WTC11 (cell line): Measurements from ENCODE around the gene ZNF804B.

Experiments
- AFF4 ChIP-seq: sonication (generic); formaldehyde crosslinking; IDR thresholded peaks from 2 replicates; pipeline ENCODE4 v1.8.1; 2023; ENCODE audit warnings: mild to moderate bottlenecking, missing genetic modification reagents, borderline replicate concordance
- MAX ChIP-seq: sonication (generic); formaldehyde crosslinking; IDR thresholded peaks from 2 replicates; pipeline ENCODE4 v1.8.0; 2022; ENCODE audit warnings: mild to moderate bottlenecking, missing genetic modification reagents
- PREB ChIP-seq: sonication (generic); formaldehyde crosslinking; IDR thresholded peaks from 2 replicates; pipeline ENCODE4 v1.8.1; 2022; ENCODE audit warnings: mild to moderate bottlenecking, missing genetic modification reagents, moderate library complexity, borderline replicate concordance
- TF ChIP-seq, protein P1 (sequence below): fragments of 200-600 bp; IDR thresholded peaks from 2 replicates; pipeline ENCODE4 v1.8.0; 2022; ENCODE audit warnings: antibody characterized with exemption

DNA sequence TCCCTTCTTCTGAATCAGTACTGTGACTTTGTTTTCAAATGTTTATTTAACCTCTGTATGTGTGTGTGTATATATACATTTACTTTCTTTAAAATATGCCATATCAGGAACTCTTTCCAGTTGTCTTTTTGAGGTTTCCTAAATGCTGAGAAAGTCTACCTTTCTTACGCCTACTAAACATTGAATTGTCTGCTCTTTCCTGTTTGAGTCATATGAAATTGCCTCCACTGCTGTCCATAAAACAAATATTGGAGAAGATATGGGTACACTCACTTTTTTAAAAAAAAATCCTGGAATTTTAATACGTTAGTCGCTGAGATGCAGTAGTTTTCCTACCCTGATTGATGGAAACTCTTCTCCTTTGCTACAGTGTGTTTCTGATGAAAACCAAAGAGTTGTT is 334.8 kb downstream of the ZNF804B start:
- no peak for TF ChIP-seq MAX (CRISPR knock-in tag)
- TF ChIP-seq, protein P1, sequence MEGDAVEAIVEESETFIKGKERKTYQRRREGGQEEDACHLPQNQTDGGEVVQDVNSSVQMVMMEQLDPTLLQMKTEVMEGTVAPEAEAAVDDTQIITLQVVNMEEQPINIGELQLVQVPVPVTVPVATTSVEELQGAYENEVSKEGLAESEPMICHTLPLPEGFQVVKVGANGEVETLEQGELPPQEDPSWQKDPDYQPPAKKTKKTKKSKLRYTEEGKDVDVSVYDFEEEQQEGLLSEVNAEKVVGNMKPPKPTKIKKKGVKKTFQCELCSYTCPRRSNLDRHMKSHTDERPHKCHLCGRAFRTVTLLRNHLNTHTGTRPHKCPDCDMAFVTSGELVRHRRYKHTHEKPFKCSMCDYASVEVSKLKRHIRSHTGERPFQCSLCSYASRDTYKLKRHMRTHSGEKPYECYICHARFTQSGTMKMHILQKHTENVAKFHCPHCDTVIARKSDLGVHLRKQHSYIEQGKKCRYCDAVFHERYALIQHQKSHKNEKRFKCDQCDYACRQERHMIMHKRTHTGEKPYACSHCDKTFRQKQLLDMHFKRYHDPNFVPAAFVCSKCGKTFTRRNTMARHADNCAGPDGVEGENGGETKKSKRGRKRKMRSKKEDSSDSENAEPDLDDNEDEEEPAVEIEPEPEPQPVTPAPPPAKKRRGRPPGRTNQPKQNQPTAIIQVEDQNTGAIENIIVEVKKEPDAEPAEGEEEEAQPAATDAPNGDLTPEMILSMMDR = no peak
- no peak for TF ChIP-seq AFF4
- TF ChIP-seq PREB (CRISPR knock-in tag) = no peak
